Measurements from ENCODE around the gene SMG6.
"Not testable (repeated sequence)": the region's sequence is repeated elsewhere in the genome, so short reads cannot be mapped to it uniquely, and the experiment has no call there.

SMG6 gene

DNA sequence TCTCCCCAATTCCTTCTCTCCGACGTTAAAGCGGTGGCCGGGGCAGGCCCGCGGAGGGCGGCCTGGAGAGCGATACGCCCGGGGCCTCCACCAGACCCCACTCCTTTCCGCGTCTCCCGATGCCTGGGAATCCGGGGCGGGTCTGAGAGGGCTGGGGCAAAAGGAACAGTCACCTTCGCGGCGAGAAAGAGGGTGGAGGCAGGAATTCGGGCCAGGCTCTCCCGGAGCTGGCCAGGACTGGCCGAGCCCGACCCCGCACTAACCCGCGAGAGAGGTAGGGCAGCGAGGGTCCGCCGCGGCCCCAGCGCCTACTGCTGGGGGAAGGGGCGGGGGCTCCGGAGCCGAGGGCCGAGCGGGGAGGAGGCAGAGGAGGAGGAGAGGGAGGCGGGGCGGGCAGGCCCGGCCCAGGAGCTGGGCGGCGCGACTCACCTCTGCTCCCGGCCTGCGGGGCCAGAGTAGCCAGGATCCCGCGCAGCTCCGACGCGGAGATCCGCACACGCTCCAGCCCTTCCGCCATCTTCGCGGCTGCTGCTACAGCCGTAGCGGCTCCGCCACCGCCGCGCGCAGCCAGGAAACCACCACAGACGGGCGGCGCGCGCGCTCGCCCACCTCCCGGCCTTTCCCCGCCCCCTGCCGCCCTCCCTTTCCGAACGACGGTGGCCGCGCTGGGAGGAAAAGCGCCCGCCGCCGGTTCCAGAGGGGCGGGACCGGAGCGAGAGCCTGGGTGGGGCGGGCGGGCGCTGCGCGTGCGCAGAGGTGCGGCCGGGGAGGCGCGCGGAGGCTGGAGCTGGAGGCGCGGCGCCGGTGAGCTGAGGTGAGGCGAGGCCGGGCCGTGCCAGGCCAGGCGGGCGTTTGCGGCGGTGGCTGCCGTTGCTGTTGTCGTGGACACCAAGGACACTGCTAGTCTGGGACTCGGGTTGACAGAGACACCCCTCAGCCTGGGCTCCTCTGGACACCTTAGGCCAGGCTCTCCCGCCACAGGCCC is at the start of gene SMG6, which contains the start of gene SRR:
SMG6 (minus strand) TSS at position 582 of the 985 bp plus-strand sequence; CDS start at position 517, 65 bp downstream.
SRR (plus strand) TSS at position 747 of the 985 bp plus-strand sequence. CDS start 11,611 bp downstream, outside the sequence.
- peak; percentile 26 for DNase-seq (ENCODE audit: low read depth)

DNA sequence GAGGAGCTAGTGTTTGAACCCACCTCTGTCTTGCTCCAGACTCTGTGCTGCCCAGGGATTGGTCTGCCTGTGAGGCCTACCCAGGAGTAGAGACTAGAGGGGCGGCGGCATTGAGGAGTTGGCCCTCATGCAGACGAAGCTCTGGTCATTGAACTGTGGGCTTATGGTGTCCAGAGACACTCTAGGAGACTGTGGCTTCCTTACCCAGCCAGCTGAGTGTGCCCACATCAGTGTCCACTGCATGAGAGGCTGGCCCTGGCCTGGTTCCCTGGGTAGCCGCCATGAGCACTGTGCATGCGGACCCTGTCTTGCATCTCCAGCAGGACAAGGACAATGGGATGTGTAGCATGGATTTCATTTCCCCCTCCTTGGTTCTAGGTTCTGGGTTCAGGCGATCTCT is 47.7 kb upstream of the SMG6 start:
- DNase-seq (ENCODE audit: low read depth), result no peak

DNA sequence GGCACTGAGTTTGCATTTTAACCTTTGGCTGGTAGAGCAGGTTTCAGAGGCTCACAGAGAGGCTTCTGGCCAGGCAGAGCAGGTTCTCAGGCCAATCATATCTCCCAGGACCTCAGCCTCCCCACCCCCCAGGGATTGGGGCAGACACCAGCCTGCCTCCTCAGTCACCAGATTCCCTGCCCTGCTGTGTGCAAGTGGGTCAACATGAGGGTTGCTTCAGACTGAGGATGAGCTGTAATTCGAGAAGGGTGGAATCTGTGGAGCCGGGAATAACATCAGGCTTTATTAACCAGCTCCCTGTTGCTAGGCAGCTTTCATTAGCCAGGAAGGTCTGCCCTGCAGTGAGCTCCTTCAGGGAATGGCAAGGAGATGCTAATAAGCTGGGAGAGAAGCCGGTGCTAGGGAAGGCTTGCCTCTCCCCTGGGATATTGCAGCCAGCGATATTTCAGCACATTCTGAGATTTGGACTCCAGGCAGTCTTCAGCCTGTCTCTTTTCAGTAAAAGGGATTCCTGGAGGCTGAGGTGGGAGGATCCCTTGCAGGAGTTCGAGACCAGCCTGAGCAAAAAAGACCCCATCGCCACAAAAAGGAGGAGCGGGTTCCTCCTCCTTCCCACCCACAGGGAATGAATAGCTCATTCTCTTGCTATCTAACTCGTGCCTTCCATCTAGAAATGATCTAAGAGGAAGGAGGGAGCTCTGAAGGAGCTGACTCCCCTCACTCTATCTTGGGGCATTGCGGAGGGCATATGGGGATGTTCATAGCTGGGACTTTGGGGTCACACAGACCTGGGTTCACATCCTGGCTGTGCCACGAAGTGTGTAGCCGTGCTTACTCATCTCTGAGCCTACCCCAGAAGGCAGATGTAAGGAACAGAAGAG is 44.5 kb upstream of the SMG6 start:
- DNase-seq (ENCODE audit: low read depth), result no peak

DNA sequence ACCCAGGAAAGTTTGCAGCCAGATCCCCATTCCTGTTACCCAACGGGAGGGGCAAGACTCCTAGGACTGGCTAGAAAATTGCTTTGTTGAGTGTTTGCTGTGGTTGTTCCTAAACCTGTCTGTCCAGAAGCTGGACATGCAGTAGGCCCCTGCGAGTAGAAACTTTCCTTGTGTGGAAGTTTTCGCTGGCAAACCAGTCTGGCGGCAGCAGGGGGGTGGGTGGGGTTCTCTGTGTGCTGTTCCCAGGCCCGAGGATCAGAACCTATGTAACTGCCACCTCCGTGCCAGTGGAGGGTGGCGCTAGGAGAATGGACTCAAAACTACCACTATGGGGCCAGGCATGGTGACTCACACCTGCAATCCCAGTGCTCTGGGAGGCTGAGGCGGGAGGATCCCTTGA is 42.9 kb upstream of the SMG6 start:
- no peak for DNase-seq (ENCODE audit: low read depth)

DNA sequence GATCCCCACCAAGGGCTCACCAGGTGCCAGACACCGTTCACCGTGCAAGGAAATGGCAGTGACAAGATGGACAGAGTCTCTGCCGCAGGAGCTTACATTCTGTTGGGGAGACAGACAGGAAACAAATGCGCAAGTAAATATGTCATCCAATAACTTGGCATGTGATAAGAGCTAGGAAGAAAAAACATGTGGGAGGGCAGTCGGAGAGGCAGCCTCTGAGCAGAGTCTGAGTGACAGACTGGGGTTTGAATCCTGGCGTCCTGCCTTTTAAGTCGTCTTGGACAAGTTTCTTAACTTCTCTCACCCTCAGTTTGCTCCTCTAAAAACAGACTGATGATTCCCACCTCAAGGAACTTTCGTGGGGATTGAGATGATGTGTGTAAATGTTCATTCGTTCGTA is 40.9 kb upstream of the SMG6 start:
- DNase-seq (ENCODE audit: low read depth), result no peak

DNA sequence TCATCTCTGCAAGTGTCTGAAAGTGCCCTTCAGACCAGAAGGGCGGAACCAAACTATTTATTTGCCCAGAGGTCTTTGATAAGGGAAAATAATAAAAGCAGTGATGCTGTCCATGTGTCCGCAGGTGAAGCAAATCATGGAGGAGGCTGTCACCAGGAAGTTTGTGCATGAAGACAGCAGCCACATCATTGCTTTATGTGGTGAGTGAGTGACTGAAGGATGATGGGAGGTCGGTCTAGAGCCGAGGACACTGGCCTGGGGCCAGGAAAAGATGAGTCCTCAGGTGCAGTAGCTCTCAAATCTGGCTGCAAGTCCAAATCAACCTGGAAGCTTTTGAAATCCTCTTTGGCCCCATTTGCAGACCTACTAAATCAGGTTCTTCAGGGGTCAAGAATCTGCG is 39.8 kb upstream of the SMG6 start:
- no peak for DNase-seq (ENCODE audit: low read depth)

DNA sequence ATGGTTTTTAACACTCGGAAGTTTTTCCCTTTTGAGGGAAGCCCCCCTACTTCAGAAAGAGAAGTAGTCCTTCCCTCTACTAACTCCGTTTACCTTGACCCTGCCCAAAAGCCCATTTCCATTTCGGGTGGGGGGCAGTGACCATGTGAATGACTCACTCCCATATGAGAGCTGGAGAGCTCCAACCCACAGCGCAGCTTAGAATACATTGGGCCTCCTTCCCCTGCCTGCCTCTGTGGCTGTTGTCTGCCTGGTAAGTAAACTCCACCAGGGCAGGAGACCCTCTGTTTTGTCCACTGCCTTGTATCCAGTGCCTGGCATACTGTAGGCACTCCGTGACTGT is 34.7 kb upstream of the SMG6 start:
- DNase-seq (ENCODE audit: low read depth), result no peak

DNA sequence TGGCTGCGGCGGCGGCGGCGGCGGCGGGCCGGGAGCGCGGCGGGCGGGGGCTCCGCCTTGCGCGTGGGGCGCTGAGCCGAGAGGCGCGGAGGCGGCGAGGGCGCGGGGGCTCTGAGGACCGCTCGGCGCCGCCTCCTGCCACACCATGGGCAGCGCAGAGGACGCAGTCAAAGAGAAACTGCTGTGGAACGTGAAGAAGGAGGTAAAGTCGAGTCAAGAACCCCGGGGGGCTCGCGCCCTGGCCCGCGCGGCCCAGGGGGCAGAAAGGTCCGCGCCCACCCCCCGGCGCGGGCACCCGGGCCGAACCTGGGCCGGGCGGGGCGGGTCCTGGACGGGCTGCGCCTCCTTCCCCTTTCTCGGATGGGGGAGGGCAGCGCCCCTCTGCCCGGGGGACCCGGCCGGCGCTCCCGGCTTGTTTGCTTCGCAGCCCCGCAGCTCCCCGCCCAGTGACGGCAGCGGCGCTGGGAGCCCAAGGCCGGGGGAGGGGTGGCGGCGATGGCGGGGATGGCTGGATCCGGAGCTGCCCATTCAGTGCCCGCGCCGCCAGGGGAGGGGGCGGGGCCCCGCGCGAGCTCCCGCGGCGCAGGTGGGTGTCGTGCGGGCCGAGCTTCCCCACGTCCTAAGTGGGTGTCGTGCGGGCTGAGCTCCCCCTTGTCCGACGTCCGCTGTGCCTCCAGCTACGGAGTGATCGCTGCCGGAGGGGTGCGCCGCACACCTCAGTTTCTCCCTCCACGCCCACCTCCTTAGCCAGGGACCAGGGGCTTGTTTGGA is 34.1 kb upstream of the SMG6 start:
- DNase-seq (ENCODE audit: low read depth), result no peak

DNA sequence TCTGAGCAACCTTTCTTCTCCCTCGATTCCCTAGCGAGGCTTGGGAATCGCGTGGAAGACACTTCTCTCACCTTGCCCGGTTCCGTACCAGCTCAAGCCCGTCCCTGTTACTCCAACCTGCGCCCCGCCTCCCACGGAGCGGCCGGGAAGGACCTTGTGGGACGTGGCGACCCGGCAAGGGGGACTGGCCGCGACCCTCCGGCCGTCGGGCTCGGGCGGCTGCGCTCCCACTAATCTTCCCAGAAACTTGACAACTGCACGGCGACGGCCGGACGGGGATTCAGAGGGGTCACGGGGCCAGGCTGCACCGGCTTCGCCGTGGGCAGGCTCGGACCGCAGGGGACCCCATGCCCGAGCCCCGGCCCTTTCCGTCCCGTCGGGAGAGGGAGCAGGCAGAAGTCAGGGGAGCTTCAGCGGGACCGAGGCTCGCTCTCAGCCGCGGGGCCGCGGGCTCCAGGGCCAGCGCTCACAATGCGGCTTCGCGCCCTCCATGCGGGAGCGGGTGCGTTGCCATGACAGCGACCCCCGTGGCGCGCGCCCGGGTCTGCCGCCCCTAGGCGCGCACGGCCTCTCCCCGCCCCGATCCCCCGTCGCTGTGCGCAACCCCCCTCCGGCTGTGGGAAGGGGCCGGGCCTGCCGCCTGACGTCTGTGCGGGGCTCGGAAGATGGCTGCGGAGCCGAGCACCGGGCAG is 33.4 kb upstream of the SMG6 start, which contains the start of gene SGSM2:
SGSM2 (plus strand) TSS at position 650 of the 692 bp plus-strand sequence. CDS start 188 bp downstream, outside the sequence.
- no peak for DNase-seq (ENCODE audit: low read depth)

DNA sequence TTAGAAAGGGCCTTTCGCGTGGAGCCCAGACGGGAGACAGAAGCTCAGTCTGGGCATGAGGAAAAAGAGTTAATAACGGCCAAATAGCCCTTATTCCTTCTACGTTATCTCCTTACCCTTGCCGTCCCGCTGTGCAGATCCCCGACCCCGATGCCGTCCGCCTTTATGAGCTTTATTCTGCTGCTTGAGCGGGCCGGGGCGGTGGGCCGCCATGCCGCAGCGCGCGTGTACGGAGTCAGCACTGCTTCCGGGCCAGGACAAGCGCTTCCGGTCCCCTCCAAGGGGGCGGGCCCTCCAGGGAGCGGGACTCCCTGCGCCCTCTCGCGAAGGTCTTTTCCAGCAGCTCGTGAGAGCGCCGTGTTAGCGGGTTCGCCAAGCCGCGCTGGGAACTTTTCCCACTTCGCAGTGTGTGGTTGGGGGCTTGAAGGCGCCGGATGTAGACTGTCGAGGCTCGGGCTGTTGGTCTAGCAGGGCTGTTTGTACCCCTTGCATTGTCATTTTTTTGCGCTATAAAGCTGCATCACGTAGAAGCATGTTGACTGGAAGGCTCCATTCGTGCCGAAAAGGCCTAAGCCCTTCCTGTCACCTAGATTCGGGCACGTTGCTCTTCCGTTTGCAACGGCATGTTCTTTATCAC is 32.7 kb upstream of the SMG6 start, which contains the start of gene TSR1:
TSR1 (minus strand) TSS at position 243 of the 637 bp plus-strand sequence; CDS start at position 213, 30 bp downstream.
- DNase-seq (ENCODE audit: low read depth), result peak; percentile 53

DNA sequence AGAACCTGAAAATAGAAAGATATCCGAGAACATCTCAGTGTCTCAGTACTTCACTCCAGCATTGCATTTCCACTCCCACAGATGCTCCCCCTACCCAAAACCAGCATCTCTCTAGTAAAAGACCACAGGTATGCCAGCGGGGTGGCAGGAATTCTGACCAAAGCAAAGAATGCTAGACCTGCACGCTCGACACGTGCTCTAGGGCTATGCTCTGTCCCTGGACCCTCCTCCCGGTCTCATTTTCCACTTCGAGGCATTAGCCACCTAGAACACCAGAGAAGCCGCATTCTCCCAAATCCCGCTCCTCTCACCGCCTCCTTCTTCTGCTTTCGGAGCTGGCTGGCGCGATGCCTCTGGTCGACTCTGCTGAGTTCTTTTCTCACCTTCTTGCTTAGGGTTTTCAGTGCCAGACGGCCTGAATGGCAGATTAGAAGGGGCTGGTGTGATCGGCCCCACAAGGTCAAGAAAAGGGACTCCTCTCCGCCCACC is 32.2 kb upstream of the SMG6 start:
- no peak for DNase-seq (ENCODE audit: low read depth)

DNA sequence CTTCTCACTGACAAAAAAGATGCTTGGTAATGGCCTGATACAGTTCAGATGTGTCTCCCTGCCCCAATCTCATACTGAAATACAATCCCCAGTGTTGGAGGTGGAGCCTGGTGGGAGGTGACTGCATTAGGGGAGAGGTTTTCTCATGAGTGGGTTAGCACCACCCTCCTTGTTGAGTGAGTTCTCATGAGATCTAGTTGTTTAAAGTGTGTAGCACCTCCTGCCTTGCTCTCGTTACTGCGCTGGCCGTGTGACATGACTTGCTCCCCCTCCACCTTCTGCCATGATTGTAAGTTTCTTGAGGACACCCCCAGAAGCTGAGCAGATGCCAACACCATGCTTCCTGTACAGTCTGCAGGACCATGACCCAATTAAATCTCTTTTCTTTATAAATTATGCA is 27.7 kb upstream of the SMG6 start:
- no peak for DNase-seq (ENCODE audit: low read depth)

DNA sequence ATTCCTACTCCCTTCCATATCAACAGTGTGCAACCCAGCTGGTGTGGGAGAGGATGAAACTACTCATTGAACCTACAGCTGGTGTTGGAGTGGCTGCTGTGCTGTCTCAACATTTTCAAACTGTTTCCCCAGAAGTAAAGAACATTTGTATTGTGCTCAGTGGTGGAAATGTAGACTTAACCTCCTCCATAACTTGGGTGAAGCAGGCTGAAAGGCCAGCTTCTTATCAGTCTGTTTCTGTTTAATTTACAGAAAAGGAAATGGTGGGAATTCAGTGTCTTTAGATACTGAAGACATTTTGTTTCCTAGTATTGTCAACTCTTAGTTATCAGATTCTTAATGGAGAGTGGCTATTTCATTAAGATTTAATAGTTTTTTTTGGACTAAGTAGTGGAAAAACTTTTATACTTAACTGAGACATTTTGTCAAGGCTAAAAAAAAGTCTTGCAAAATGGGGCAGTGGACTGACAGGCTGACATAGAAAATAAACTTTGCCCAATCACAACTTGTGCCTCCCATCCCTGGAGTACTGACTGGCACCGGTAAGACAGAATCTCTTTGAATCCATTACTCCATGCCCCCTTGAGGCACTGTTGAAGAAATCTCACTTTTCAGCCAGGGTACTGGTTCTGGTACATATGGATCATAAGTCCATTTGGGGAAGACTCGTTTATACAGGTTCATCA is 20.2 kb upstream of the SMG6 start:
- DNase-seq (ENCODE audit: low read depth), result no peak

DNA sequence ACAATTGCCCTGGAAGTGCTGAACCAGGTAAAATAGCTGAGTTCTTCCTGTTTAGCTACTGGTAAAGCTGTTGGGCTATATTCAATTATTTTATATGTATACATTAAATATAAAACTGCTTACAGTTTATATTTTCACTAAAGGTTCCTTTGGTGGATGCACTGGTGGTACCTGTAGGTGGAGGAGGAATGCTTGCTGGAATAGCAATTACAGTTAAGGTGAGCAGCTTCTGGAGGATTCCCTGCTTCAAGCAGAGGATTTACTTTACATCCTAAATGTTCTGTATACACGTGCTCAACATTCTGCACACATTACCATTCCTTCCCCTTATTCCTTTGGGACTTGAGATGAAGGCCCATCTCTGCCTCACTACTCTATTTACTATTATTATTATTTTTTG is 17.8 kb upstream of the SMG6 start:
- DNase-seq (ENCODE audit: low read depth), result no peak

DNA sequence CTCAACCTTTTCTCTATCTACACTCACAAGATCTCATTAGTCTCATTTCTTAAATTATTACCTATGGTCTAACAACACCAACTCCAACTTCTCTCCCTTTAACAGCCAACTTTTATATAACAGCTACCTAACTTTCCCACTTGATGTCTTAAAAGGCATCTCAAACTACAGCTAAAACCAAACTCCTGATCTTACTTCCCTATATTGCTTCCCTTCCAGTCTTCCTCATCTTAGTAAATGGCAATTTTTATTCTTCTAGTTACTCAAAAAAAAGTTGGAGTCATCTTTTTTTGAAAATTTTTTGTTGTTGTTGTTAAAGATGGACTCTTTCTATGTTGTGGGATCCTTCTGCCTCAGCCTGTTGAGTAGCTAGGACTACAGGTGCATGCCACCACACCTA is 15.5 kb upstream of the SMG6 start:
- no peak for DNase-seq (ENCODE audit: low read depth)

DNA sequence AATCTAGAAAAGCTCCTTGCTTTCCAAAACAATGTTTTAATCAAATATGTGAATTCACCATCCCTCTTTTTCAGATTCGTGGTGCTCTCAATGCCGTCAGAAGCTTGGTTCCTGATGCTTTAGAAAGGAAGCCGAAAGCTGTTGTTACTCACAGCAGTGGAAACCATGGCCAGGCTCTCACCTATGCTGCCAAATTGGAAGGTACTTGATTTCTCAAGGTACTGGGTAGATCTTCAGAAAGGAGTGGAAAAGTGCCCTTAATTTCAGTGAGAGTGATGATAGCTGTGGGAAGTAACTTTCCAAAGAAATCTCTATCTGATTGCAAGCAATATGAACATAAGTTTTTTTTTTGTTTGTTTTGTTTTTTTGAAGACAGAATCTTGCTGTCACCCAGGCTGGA is 14.2 kb upstream of the SMG6 start:
- no peak for DNase-seq (ENCODE audit: low read depth)

DNA sequence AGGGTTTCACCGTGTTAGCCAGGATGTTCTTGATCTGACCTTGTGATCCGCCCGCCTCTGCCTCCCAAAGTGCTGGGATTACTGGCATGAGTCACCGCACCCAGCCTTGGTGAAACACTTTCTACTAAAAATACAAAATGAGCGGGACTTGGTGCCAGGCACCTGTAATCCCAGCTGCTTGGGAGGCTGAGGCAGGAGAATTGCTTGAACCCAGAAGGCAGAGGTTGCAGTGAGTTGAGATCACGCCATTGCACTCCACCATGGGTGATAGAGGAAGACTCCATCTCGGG is 13.3 kb upstream of the SMG6 start:
- not testable (repeated sequence) for DNase-seq (ENCODE audit: low read depth)

DNA sequence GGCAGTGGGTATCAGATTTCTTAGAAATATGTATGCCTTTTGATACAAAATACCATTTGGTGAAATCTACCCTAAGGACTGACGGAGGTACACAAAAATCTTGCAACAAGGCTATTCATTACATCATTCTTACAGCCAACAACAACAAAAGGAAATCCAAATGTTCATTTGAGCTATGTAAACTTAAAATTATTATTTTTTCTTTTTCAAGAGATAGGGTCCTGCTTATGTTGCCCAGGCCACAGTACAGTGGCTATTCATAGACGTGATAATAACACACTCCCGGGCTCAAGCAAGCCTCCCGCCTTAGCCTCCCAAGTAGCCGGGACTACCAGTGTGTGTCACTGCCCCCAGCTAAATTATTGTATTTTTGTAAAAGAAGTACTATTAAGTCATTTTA is 9.2 kb upstream of the SMG6 start:
- no peak for DNase-seq (ENCODE audit: low read depth)

DNA sequence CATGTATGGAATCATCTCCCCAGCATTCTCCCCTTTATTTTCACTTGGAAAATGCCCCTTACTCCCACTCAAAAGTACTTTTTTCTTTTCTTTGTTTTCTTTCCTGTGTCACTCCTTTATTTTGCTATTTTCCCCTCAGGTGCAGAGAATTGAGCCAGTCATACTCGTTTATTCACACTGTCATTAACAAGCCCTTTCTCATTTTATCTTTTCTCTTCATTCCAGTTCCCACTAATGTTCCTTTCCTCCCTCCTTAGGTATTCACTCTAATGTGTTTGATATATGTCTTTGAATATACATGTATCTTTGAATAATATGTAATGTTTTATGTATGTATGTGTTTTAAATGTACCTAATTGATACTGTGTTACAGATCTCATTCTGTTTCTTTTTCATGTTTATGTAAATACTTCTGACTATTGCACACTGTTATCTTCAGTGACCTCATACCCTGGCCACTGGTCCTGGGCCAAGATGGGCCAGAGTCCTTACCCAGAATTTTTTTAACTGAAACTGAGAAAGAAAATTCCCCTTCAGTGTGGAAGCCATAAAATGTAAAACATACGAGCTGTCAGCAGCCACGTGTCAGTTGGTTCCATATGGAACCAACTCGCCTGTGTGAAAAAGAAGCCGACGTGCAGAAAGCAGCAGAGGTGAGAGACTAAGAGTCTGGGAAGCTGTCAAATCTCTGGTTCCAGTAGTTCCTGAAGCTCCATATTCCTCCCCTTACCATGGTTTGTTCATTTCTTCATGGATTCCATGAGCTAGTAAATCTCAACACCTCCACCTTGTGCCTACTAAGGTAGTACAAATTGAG is 6.0 kb upstream of the SMG6 start:
- DNase-seq (ENCODE audit: low read depth), result no peak
